Activated CD8-positive, alpha-beta memory T cell treated with anti-CD3 and anti-CD28 coated beads, Interleukin-2, amount 50 U/mL, for 4 hours (primary cell): ENCODE results near the gene HMGA1.
"Not testable (repeated sequence)": the region's sequence is repeated elsewhere in the genome, so short reads cannot be mapped to it uniquely, and the experiment has no call there.

Experiments used
- DNase-seq: peaks from one replicate; pipeline ENCODE4 v3.0.0-alpha.2; 2020

Gene HMGA1

DNA sequence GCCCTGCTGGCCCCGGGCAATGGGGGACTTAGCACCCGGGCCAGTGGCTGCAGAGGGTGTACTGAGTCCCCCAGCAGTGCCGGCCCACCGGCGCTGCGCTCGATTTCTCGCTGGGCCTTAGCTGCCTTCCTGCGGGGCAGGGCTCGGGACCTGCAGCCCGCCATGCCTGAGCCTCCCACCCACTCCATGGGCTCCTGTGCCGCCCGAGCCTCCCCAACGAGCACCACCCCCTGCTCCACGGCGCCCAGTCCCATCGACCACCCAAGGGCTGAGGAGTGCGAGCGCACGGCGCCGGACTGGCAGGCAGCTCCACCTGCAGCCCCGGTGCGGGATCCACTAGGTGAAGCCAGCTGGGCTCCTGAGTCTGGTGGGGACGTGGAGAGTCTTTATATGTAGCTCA lies 32.5 kb downstream of the HMGA1 start:
- DNase-seq = not testable (repeated sequence)

DNA sequence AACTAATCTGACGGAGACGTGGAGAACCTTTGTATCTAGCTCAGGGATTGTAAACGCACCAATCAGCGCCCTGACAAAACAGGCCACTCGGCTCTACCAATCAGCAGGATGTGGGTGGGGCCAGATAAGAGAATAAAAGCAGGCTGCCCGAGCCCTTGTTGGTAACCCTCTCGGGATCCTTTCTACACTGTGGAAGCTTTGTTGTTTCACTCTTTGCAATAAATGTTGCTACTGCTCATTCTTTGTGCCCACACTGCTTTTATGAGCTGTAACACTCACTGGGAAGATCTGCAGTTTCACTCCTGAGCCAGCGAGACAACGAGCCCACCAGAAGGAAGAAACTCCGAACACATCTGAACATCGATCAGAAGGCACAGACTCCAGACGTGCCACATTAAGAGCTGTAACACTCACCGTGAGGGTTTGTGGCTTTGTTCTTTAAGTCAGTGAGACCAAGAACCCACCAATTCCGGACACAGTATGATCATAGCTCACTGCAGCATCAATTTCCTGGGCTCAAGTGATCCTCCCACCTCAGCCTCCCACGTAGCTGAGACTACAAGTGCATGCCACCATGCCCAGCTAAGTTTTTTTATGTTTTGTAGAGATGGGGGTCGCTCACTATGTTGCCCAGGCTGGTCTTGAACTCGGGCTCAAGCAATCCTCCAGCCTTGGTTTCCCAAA lies 33.1 kb downstream of the HMGA1 start:
- DNase-seq = not testable (repeated sequence)

DNA sequence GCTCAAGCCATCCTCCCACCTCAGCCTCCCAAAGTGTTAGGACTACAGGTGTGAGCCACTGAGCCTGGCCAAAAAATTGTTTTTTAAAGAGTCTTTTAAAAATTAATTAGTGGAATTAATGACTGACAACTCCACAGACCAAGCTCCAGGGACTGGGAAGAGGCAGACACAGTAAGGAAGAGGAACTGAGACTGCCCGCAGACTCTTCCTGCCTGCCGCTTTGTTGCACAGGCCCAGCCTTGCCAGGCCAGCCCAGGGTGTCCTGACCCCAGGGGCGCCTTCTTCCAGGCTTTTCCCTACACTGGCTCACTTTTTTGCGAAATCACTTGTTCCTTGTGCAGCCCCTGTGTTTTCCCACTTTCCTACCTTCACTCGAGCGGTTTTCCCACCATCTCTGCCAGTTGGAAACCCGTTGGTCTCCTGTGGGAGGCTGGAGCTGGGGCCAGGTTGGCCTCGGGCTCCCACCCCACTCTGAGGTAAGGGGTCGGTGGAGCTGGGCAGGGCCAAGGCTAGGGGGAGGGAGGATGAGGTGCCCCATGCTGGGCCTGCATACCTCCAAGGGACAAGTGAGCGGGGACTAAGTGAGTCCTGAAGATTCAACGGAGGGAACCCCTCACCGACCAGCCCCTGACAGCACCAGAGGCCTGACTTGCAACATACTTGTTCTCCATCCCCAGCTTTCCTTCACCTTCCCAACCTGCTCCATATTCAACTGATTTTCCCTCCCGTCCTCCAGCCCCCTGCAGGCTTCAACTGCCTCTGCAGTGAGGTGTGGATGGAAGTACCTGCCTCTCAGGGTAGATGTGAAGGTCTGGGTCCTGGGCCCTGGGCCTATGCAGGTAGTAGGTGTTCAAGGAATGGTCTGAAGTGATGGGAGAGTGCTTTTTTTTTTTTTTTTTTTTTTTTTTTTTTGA lies 35.6 kb downstream of the HMGA1 start:
- DNase-seq = no peak

DNA sequence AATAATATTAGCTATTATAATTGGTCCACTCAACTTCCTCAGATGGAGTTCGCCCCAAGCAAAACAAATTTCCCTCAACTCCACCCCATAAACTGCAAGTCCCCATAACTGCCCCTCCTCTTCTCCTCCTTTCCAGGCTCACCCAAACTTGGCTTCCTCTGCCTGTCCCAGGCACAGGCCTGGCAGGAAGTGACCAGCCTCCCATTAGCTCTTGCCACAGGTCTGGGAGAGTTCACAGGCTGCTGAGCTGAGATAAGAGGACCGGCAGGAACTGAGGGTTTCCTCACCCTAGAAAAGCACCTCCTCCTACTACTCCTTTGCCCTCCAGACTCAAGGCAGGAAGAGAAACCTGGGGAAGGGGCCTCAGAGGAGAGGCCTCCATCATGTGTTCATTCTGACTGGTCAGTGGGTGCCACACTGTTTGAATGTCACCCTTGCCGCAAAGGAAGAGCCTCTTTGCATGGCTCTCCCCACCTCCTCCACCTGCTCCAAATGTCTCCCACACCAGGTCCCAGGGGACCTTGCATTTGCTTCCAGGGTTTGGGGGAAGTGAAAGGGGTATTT lies 36.7 kb downstream of the HMGA1 start:
- no peak for DNase-seq

DNA sequence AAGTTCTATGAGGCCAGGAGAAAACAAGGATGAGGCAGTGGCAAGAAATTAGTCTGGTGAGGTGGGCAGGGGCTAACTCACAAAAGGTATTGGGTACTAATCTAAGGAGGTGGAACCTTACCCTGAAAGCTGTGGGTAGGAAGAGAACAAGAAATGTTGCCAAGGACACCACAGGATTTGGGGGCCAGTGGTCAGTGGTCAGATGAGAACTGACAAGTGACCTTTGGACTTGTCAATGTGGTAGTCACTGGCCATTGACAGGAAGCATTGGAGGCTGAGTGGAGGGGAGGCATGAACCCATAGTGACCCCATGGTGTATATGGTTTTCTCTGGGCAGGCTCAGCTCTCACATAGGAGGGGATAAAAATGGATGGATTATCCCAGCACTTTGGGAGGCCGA lies 37.5 kb downstream of the HMGA1 start:
- DNase-seq = no peak

DNA sequence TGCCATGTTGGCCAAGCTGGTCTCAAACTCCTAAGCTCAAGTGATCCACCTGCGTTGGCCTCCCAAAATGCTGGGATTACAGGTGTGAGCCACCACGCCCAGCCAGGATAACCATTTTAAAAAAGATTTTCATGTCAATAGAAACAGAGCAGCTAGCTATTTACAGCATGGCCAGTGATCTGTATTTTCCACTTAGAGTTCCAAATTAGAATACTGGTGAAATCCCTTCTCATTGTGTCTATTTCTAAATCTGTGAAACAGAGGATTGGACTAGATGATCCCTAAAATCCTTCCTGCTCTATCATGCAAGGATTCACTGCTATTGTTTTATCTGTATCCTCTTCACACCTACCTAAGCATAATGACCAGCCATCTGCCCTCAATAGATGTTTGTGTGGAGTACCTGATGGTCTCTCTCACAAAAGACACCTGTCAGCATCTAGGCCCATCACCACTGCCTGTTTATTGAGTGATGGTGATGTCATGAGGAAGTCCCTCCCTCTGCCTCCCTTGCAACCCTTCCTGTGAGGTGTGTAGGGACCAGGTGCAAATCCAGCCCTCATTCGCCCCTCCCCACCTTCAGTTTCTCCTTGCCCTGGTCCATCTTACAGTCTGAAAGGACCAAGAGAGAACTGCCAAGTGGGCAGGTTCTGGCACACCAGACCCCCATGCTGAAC lies 38.6 kb downstream of the HMGA1 start:
- no peak for DNase-seq

DNA sequence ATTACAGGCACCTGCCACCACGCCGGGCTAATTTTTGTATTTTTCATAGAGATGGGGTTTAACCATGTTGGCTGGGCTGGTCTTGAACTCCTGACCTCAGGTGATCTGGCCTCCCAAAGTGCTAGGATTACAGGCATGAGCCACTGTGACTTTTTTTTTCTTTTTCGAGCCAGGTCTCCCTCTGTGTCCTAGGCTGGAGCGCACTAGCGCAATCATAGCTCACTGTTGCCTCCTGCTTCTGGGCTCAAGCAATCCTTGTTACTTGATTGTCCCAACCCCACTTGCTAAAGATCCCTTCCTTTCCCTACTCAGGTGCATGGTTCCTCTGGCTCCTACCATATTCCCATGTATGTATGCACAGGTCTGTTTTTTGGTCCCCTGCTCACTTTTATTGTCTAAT lies 39.5 kb downstream of the HMGA1 start:
- no peak for DNase-seq

DNA sequence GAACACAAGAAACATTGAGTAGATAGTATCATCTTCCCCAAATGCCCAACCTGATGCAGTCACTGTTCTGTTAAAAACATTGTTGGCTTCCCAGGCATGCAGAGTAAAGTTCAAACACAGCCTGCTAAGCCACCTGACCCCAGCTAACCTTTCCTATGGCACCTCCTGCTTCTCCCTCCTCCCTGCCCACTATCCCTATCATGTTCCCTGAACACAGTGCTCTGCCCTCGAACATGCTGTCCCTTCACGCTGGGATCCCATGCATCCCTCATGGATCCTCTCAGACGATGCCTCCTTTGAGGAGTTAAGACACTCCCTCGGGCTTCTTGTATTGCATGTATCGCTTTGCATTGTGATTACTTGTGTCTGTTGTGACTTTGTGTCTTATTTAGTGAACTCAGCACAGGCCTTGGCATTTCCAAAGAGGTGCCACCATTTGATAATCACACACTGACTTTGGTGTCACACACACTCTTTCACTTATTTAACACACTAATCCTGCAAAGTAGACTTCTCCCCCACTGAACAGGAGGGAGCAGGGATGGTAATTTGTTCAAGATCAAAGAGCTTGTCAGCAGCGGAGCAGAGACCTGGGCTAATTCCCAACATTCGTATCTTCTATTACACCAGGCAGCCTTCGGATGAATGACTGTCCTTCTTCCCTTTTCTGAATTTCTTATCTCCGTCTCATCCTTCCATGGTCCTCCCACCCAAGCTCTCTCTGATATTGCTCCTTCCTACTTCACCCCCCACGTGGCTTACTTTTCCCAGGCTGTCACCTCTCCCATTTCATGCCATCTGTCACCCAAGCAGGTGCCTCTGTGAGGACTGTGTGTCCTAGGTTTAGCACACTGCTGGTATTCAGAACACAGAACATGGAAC lies 40.4 kb downstream of the HMGA1 start:
- DNase-seq = no peak

DNA sequence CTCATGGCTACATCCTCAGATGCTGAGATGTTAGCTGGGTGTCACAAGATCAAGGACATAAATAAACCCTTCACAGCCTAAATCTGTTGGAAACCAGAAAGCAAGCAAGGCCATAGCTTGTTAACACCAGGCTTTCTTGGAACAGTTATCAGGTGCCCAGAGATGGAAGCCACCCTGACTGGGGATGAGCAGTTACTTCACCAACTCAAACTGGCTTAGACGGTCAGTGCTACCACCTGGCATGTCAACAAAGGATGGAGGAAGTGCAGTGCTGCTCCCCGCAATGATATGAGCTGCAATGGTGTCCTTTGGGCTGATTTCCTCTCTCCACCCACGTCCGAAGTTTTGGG lies 41.1 kb downstream of the HMGA1 start:
- DNase-seq = no peak

DNA sequence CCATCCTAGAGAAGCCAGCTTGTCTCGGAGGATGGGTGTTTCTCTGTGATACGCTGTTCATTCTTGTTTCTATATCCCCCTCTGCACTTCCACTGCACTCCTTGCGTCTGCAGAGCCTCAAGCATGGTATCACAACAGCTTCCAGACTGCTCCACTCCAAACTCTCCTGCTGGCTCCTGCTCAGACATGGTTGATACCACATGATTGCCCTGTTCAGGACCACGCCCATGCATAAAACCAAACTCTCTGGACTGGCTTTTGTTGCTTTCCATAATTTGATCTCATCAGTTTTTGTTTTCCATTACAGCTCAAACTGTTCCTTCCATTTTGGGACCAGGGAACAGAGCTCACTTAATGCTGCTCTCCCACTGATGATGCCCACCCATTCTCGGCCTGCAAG lies 42.2 kb downstream of the HMGA1 start:
- no peak for DNase-seq

DNA sequence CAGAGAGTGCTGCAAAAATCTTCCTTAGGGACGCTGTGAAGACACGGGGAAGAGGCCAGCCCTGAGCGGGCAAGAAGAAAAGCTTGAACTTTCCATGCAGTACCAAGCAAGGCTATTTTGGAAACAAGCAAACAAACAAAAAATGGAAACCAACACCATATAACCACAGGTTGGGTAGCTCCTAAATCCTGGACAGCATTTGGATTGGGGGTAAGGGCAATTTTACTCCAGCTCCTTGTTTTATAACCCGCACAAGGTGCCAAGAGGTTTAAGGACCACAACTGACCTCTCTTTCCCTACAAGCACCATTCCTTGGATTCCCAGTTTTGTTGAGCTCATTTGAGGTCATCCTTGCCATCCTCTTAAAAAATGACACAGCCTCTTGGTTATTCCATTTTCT lies 43.5 kb downstream of the HMGA1 start:
- no peak for DNase-seq

DNA sequence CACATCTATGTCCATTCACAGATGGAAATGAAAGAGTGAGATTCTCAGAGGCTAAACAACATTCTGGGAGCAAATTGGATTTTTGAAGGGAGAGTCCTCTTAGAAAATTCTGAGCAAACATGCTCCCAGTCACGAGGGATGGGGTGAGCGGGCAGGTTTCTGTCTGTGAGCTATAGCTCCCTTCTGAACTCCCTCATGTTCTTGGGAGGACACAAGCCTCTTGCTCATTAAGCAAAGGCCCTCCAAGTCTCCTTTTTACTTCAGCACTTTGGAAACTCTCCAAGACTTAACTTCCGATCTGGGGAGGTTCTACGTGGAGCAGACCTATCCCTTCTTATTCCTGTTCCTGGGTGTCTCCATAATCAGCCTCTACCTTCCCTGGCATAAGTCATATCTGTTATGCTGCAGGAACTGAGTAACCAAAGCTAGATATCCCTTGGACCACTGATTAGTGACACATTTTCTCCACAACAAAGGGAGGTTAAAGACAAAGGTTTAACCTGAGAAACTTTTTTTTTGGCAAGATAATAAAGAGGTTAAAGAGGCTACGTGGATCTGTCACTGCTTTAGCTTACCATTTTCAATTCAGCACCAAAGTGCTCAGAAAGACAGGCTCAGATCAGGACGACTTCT lies 45.1 kb downstream of the HMGA1 start:
- no peak for DNase-seq

DNA sequence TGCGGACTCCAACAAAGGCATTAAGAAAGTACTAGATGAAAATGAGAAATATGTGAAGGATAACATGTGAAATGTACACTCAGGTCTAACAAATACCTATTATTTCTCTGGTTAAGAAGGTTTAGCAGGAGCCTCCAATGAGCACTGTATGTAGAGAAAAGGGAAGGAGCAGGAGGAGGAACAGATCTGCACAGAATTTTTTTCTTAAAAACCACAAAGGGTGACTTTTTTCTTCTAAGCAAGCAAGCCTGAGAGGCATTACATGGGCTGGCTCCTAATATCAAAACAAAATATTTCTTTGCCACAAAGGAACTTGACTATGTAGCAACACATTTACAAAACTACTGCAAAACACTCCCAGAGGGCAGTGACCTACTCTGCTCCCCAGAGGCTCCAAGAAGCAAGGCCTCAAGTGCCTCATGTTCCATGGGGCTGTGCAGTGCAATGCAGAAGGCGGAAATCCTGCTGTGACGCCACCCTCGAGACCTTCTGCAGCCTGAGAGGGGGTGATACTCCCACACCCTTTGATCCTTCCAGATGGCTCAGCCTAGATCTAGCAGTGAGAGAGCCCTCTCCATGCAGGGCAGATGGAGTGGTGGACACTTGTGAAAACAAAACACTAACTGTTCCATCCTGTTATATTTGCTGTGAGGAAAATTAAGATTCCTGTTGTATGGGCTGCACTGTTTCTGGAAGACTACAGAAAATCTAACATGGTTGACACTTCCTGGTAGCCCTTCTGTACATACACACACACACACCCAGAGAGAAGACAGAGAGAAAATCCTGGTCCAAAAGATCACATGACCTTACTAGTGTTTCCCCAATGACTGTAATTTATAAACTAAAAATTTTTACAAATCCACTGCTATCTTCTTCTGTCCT lies 48.1 kb downstream of the HMGA1 start:
- DNase-seq = no peak

DNA sequence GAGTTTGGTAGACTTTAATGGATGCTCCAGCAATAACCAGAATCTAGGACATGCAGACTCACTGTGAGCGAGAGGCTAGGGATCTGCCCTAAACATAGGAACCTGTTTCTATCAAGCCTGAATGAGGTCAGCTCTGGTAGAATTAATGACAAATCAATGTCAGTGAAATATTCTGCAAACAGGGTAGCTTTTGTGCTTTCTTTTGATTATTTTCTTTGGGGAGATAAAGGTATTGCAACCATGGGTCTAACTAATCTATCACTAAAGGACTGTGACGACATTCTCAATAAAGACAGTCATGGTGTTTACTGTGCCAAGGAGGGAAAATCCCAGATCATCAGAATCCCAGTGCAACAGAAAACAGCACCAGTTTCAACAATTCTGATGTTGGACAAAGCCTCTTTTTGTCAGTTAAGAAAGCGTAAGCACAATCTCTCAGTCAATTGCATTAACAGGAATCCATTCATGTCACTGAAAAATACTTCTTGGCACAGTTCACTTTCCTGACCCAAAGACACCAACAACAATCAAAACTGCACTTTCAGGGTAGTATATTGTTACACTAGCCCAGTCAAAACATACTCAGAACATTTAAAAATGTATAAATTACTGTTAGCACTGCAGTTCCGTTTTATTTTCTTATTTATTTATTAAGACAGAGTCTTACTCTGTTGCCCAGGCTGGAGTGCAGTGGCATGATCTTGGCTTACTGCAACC lies 48.9 kb downstream of the HMGA1 start:
- no peak for DNase-seq

DNA sequence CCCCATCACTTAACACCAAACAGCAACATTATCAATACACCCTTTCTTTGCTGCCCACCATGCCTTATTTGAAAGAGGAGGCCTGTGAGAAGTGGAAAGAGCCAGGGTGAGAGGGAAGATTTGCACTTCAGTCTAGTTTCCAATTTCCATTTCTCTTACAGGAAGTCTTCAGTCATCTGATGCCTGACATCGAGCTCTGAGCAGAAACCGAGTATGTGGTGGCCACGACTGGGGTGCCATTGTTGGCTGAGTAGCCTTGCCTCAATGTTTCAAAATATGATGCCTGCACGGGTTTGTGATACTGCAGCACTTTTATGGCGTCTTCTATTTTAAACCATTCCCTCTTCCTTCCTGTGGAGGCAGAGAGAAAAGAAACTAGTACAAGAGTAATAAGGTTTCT lies 51.9 kb downstream of the HMGA1 start:
- no peak for DNase-seq

DNA sequence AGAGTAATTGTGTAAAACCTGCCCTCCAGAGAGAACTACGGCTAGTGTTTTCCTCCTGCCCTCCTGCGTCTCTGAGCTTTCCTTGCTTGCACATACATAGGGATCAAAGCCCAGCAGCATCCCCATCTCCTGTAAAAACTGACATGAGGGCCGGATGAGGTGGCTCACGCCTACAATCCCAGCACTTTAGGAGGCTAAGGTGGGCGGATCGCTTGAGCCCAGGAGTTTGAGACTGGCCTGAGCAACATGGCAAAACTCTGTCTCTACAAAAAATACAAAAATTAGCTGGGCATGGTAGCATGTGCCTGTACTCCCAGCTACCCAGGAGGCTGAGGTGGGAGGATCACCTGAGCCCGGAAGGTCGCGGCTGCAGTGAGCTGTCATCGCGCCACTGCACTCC lies 52.5 kb downstream of the HMGA1 start:
- no peak for DNase-seq

DNA sequence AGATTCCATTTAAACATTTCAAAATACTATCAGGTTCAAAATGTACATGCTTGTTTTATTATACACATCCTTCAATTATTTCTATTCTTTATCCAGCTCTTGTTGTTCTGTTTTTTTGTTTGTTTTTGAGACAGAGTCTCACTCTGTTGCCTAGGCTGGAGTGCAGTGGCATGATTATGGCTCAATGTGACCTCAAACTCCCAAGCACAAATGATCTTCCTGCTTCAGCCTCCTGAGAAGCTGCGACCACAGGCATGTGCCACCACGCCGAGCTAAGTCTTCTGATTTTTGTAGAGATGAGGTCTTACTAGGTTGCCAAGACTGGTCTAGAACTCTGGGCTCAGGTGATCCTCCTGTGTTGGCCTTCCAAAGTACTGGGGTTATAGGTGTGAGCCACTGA lies 56.3 kb downstream of the HMGA1 start:
- no peak for DNase-seq

DNA sequence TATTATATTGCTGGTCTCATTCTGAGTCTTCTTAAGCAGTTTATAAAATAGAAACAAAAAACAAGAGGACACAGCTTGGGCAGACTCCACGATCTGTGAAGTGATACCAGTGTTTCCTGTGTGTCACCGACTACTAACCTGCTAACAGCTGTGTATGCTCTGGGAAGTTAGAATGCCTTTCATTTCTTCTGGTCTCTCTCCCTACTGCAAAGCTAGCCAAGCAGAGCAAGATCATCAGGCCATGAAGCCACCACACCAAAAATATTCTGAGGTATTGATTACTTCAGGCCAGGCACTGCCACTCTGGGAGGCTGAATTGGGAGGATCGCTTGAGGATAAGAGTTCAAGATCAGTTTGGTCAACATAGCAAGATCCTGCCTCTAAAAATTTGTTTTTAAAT lies 59.0 kb downstream of the HMGA1 start:
- DNase-seq = no peak
